Brain pericyte (primary cell): ENCODE data around the gene SRI.

Experiments used
- DNase-seq: peaks from one replicate; pipeline ENCODE4 v3.0.0-alpha.2; 2012; ENCODE audit warnings: low read depth, low spot score

SRI gene

GRCh38 chr7:88226201-88226600 lies 6.4 kb upstream of the SRI start:
- no peak for DNase-seq

DNA sequence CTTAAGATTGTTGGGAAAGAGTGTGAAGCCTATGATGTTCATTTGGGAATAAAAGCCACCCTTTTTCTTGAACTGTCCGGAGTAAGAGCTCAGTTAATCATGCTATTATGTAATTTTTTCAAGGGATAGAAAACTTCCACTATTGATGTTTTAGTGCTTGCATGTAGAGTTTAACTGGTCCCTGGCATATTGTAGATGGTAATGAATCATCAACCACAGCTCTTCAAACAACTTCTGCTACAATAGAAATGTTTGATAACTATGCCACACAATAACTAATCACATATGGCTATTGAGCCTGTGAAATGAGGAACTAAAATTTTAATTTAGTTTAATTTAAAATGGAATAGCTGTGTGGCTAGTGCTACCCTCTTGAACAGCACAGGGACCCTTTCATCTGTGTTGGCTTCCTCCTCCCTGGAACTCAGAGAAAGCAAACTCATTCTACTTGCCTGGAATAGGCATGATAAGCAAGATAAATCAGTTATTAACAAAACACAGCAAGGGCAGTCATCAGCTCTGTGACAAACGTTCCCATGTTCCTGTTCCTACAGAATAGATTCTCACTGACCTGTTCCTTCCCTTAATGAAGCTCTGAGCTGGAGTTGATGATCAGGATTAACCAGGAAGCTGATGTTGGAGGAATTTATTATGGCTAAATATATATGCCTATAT lies 4.9 kb upstream of the SRI start:
- no peak for DNase-seq

- DNase-seq, result no peak
Measured at GRCh38 chr7:88223265-88223664, 3.4 kb upstream of the SRI start.

DNA sequence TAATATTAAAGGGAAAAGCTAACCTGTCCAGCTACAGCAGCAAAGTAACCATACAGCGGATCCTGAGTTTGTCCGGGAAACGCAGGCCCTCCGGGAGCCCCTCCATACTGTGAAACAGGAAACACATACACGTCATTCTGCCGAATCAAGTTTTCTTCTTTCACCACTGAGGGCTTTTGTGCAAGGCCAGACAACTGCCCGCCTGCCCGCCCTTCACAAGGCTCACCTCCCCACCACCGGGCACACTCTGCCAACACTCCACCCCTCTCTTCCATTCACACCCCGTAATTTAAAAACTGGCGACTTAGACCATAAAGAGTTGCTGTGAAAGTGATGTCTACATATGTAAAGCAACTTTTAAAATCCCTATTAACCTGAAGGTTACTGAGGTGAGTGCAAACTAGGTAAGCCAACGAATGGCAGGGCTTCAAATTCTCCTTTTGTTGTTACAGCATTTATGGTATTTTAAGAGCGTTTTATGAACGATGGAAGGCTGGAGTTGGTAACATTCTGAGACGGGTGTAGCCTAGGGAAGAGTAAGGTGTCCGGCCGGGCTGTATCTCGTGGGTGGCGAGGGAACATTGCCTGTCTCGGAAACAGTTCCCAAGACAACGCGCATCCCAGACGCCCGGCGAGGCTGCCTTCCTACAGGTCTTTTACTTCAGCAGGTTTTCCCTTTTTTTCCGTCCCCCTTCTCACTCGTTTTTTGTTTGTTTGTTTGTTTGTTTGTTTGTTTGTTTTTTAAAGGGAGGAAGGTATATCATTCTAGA lies 817 bp downstream of the SRI start:
- peak; percentile 24 for DNase-seq

- no peak for DNase-seq
Measured at GRCh38 chr7:88218429-88218745, 1.5 kb downstream of the SRI start.

- no peak for DNase-seq
Measured at GRCh38 chr7:88217675-88218428, 2.0 kb downstream of the SRI start.

GRCh38 chr7:88216276-88216675 lies 3.6 kb downstream of the SRI start:
- no peak for DNase-seq

- DNase-seq, result no peak
Measured at GRCh38 chr7:88215295-88215694, 4.5 kb downstream of the SRI start.

- no peak for DNase-seq
Measured at GRCh38 chr7:88214456-88214855, 5.4 kb downstream of the SRI start.

- no peak for DNase-seq
Measured at GRCh38 chr7:88212918-88213317, 6.9 kb downstream of the SRI start.

DNA sequence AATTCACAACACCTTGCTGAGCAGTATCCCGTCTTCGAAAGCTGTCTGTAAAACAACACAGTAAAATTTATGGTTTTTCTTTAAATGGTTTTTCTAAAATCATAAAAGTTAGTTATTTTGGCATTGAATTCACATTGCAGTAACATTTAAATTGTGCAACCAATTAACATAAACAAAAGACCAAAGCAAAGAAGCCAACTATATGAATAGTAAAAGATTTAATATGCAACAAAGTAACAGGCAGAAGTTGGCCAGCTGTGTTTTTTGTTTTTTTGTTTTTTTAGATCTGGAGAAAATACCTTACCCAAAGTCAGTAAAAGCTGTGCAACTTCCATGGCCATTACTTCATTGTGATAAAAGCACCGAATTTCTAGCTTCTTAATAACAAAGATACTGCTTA lies 11.3 kb downstream of the SRI start:
- DNase-seq, result no peak

DNA sequence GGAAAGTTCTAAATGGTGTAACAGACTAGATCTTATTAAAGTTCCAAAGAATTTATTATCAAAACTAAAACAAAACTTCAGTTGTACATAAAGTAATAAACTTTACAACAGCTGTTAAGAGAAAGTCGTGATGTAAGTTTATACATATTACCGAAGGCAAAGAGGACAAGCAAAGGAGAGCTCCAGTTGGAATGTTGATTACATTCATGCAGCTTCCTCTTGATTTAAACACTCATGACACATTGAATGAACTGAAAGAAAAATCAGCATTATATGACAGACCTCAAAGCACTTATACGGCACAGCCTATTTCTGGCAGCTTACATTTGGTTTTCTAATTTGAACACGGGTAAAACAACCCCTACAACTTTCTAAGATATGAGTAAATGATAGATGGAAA lies 13.6 kb downstream of the SRI start:
- no peak for DNase-seq

DNA sequence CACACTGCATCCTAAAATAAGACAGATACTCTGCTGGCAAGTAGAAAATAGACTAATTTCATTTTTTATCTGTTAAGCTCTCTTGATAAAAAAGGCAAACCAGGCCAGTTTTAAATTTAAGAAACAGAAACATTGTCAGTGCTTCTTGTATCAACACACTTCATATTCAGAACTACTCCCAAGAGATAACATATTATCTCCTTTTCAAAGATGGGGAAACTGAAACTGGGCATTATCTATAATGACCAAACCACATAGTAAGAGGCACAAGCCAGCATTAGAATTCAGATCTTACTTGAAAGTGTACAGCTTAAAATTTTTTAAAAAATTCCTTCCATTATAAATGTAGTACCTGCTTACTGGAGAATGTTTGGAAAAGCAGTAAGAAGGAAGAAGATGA lies 14.7 kb downstream of the SRI start:
- no peak for DNase-seq

GRCh38 chr7:88204525-88205110 lies 15.2 kb downstream of the SRI start:
- no peak for DNase-seq

- DNase-seq, result no peak
Measured at GRCh38 chr7:88203401-88203800, 16.4 kb downstream of the SRI start.

GRCh38 chr7:88202799-88203198 lies 17.0 kb downstream of the SRI start:
- no peak for DNase-seq

DNA sequence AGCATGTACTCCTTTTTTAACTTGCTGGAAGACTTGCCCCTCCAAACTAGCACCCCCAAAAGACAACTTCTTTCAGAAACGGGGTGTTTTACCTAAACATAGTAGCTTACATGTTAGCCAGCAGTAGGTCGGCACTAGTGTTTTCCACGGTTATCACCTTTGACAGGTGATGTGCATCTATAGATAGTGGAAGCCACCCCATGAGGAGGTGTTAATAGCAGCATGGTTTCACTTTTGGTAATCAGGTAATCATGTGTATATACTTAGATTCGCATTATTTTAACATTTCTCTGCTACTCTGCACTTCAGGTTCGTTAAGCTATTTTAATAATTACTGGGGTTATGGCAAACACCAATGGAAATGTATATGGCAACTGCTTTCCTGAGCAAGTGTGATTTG lies 17.6 kb downstream of the SRI start:
- no peak for DNase-seq

- DNase-seq, result no peak
Measured at GRCh38 chr7:88201305-88201704, 18.5 kb downstream of the SRI start.

GRCh38 chr7:88200789-88201188 lies 19.0 kb downstream of the SRI start:
- no peak for DNase-seq

- no peak for DNase-seq
Measured at GRCh38 chr7:88200261-88200660, 19.6 kb downstream of the SRI start.

GRCh38 chr7:88191911-88192310 lies 27.9 kb downstream of the SRI start:
- no peak for DNase-seq

GRCh38 chr7:88185650-88186049 lies 34.2 kb downstream of the SRI start:
- no peak for DNase-seq
